Head of caudate nucleus (tissue), 42 donors: ENCODE results near the gene COBLL1.

Source experiments
- DNase-seq, 42 donors: peaks; one replicate each; pipeline versions ENCODE4 v3.0.0 to v3.0.0-alpha.2; 2020 to 2021; ENCODE audit warnings: mixed read lengths in 7 of 42
- intact Hi-C: fragments of 100-400 bp; cut with DNase I; formaldehyde crosslinking; loops from one replicate; pipeline ENCODE4 v1.15.0; 2022

Gene COBLL1

GRCh38 chr2:164703915-164704706 lies 137.5 kb downstream of the COBLL1 start:
- no peak for DNase-seq
- intact Hi-C loops, result no loop called here

GRCh38 chr2:164701565-164701964 lies 140.1 kb downstream of the COBLL1 start:
- intact Hi-C loops, result no loop called here
- DNase-seq, result no peak

GRCh38 chr2:164700390-164700789 lies 141.2 kb downstream of the COBLL1 start:
- DNase-seq, result no peak
- intact Hi-C loops, result no loop called here

- intact Hi-C loops, result no loop called here
- DNase-seq, result no peak
These were observed 143.7 kb downstream of the COBLL1 start for GRCh38 chr2:164697688-164698461.

- intact Hi-C loops, result no loop called here
- DNase-seq, result no peak
These were observed 145.0 kb downstream of the COBLL1 start for GRCh38 chr2:164696634-164697033.

- intact Hi-C loops, result no loop called here
- no peak for DNase-seq
These were observed 147.3 kb downstream of the COBLL1 start for GRCh38 chr2:164694275-164694695.

GRCh38 chr2:164693834-164694233 lies 147.8 kb downstream of the COBLL1 start:
- intact Hi-C loops, result no loop called here
- DNase-seq, result no peak

GRCh38 chr2:164693390-164693789 lies 148.2 kb downstream of the COBLL1 start:
- intact Hi-C loops, result no loop called here
- DNase-seq, result no peak

- DNase-seq, result no peak
- intact Hi-C loops, result no loop called here
These were observed 148.7 kb downstream of the COBLL1 start for GRCh38 chr2:164692958-164693357.

- DNase-seq, result no peak
- intact Hi-C loops, result no loop called here
These were observed 149.5 kb downstream of the COBLL1 start for GRCh38 chr2:164692114-164692513.

- DNase-seq, result no peak
- intact Hi-C loops, result no loop called here
These were observed 150.2 kb downstream of the COBLL1 start for GRCh38 chr2:164691346-164691887.

GRCh38 chr2:164690361-164690760 lies 151.3 kb downstream of the COBLL1 start:
- DNase-seq, result no peak
- intact Hi-C loops, result no loop called here

- intact Hi-C loops, result no loop called here
These were observed 152.7 kb downstream of the COBLL1 start for GRCh38 chr2:164688896-164689419.

GRCh38 chr2:164681009-164681408 lies 160.6 kb downstream of the COBLL1 start:
- no peak for DNase-seq
- intact Hi-C loops, result no loop called here

More at GRCh38 chr2:164688896-164689419, 152.7 kb downstream of the COBLL1 start:
- DNase-seq, result no peak

- DNase-seq, result no peak
- intact Hi-C loops, result no loop called here
These were observed 162.9 kb downstream of the COBLL1 start for GRCh38 chr2:164678631-164679149.

- intact Hi-C loops, result no loop called here
- no peak for DNase-seq
These were observed 163.9 kb downstream of the COBLL1 start for GRCh38 chr2:164677733-164678132.

- DNase-seq, result no peak
- intact Hi-C loops, result no loop called here
These were observed 164.4 kb downstream of the COBLL1 start for GRCh38 chr2:164677271-164677670.

- intact Hi-C loops, result no loop called here
- no peak for DNase-seq
These were observed 165.9 kb downstream of the COBLL1 start for GRCh38 chr2:164675687-164676086.

- no peak for DNase-seq
- intact Hi-C loops, result no loop called here
These were observed 166.6 kb downstream of the COBLL1 start for GRCh38 chr2:164675027-164675426.
